ENCODE measurements around the gene CEP164. TPM values are rescaled to one million over a fixed set of nuclear protein-coding genes. Genes with fewer than 3 reads are reported as not detected.

The CEP164 gene
- polyA plus RNA-seq, 1 of the 3 experiments (the other 2 are of a cell fraction) = 27.7 TPM

- no peaks in the 10 kb centered on the region for H3K9me3 ChIP-seq
- H3K4me3 ChIP-seq (ENCODE audit: low read depth in 2 of 2, low read length in 1 of 2) = no peak overlapping the region
- no peaks in the 10 kb centered on the region for H3K4me1 ChIP-seq (ENCODE audit: control insufficient read depth in 1 of 2, insufficient read depth in 2 of 2, low read depth in 1 of 2, low read length in 1 of 2)
- H3K9ac ChIP-seq = no peak overlapping the region
- WGBS (ENCODE audit: low lambda C conversion rate) = 94% methylated on average over 2 of the region's 2 CpGs
- no peak overlapping the region for H2AFZ ChIP-seq (ENCODE audit: low read depth)
- no peaks in the 10 kb centered on the region for H3K9me2 ChIP-seq
- DNase-seq = no peak
- CTCF ChIA-PET = no interaction called here
- no peak overlapping the region for H3K27ac ChIP-seq (ENCODE audit: low read depth in 2 of 2, low read length in 1 of 2)
- TF ChIP-seq FOSL2 (IDR thresholded peaks at IDR 0.05; ENCODE audit: borderline replicate concordance, low read depth) (no peak), FOXJ3 (CRISPR knock-in tag; IDR thresholded peaks at IDR 0.05) (no peak), RXRA (IDR thresholded peaks at IDR 0.05; ENCODE audit: borderline replicate concordance, low read depth) (no peak), RFX5 (IDR thresholded peaks at IDR 0.05; ENCODE audit: low read length) (no peak), NRF1 (IDR thresholded peaks at IDR 0.05; ENCODE audit: low read depth, low read length) (no peak), EZH2phosphoT487 (IDR thresholded peaks at IDR 0.05; ENCODE audit: borderline replicate concordance, low read depth) (no peak), GABPA (IDR thresholded peaks at IDR 0.05; ENCODE audit: low read depth) (no peak), MEF2A (IDR thresholded peaks at IDR 0.05; ENCODE audit: borderline replicate concordance, low read depth) (no peak), POLR2AphosphoS5 (IDR thresholded peaks at IDR 0.05; ENCODE audit: low read depth, low read length) (no peak), NFIC (IDR thresholded peaks at IDR 0.05; ENCODE audit: borderline replicate concordance) (no peak), FOXM1 (IDR thresholded peaks at IDR 0.05; ENCODE audit: low read depth) (no peak), CTCF (IDR thresholded peaks at IDR 0.05) (no peak), SMC3 (IDR thresholded peaks at IDR 0.05; ENCODE audit: low read depth, low read length) (no peak), TCF12 (IDR thresholded peaks at IDR 0.05) (no peak), RCOR1 (IDR thresholded peaks at IDR 0.05; ENCODE audit: low read length) (no peak), YY1 (IDR thresholded peaks at IDR 0.05; ENCODE audit: low read depth) (no peak), JUND (IDR thresholded peaks at IDR 0.05) (no peak), ELF1 (IDR thresholded peaks at IDR 0.05) (no peak), MAX (IDR thresholded peaks at IDR 0.05; ENCODE audit: low read depth) (no peak)
- TF ChIP-seq, protein P1, sequence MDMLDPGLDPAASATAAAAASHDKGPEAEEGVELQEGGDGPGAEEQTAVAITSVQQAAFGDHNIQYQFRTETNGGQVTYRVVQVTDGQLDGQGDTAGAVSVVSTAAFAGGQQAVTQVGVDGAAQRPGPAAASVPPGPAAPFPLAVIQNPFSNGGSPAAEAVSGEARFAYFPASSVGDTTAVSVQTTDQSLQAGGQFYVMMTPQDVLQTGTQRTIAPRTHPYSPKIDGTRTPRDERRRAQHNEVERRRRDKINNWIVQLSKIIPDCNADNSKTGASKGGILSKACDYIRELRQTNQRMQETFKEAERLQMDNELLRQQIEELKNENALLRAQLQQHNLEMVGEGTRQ (IDR thresholded peaks at IDR 0.05; ENCODE audit: borderline replicate concordance, low read depth, low read length) = no peak
- POLR2A ChIA-PET = no interaction called here
- H3F3A ChIP-seq (replicated peaks; ENCODE audit: insufficient read depth) = peaks cover 7% of the 10 kb centered on the region
- H3K27me3 ChIP-seq (ENCODE audit: insufficient read depth) = no peaks in the 10 kb centered on the region
- no peaks in the 10 kb centered on the region for H4K20me1 ChIP-seq (ENCODE audit: insufficient read depth)
- H3K79me2 ChIP-seq (ENCODE audit: insufficient read depth) = no peaks in the 10 kb centered on the region
- no peak overlapping the region for H3K4me2 ChIP-seq
- peaks cover 30 to 37% of the 10 kb centered on the region in 2 experiments for H3K36me3 ChIP-seq (replicated peaks in 1 of 2; ENCODE audit: control insufficient read depth in 1 of 2, insufficient read depth in 2 of 2, low read length in 1 of 2)
These were observed 35.0 kb upstream of the CEP164 start for GRCh38 chr11:117292616-117293015.
